ENCODE measurements around the gene SORCS2. TPM values are rescaled to one million over a fixed set of nuclear protein-coding genes. Genes with fewer than 3 reads are reported as not detected.

SORCS2 gene
- total RNA-seq, 1 donor from 2014 or later = 5.2 TPM

DNA sequence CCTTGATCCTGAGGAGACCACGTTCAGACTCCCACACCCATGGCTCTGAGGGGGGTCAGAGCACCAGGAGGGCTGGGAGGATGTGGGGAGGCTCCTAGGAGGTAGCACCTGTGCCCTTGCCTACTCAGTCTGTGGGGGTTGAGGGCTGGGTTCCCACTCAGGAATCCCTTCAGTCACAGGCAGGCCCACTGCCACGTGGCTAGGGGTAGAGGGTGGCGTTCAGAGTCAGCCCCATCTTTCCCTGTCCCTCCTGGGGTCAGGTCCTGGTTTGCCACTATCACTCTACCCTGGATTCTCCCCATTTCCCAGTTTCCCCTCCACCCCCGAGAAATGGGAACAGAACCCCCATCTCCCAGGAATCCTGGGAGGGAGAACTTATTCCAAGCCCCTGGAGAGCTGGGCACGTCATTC is 131.1 kb downstream of the SORCS2 start:
- Histone ChIP-seq H3K9ac (no peak overlapping the region), H3K9me3 (ENCODE audit: low read depth) (no peaks in the 10 kb centered on the region), H3F3A (ENCODE audit: low read depth) (peaks cover 24% of the 10 kb centered on the region), H3K4me3 (no peak overlapping the region), H3K4me2 (no peak overlapping the region), H4K20me1 (ENCODE audit: low read depth) (peaks cover 4% of the 10 kb centered on the region), H3K4me1 (peaks cover 30% of the 10 kb centered on the region), H2AFZ (replicated peaks) (no peak overlapping the region), H3K79me2 (ENCODE audit: low read depth) (no peaks in the 10 kb centered on the region), H3K27me3 (no peaks in the 10 kb centered on the region), H3K36me3 (no peaks in the 10 kb centered on the region), H3K27ac (no peak overlapping the region)
- Mint-ChIP-seq H3K4me3 (no peak overlapping the region), H3K4me1 (peaks cover 43% of the 10 kb centered on the region), H3K9me3 (peaks cover 9% of the 10 kb centered on the region), H3K36me3 (peaks cover 6% of the 10 kb centered on the region), H3K27ac (peak overlapping the region; percentile 57), H3K27me3 (ENCODE audit: insufficient read depth, low read depth) (peaks cover 7% of the 10 kb centered on the region)
- DNase-seq (ENCODE audit: low spot score) = no peak
- TF ChIP-seq EZH2phosphoT487 (IDR thresholded peaks at IDR 0.05) (no peak), EZH2 (IDR thresholded peaks at IDR 0.05) (no peak), CTCF (IDR thresholded peaks at IDR 0.05) (no peak)

DNA sequence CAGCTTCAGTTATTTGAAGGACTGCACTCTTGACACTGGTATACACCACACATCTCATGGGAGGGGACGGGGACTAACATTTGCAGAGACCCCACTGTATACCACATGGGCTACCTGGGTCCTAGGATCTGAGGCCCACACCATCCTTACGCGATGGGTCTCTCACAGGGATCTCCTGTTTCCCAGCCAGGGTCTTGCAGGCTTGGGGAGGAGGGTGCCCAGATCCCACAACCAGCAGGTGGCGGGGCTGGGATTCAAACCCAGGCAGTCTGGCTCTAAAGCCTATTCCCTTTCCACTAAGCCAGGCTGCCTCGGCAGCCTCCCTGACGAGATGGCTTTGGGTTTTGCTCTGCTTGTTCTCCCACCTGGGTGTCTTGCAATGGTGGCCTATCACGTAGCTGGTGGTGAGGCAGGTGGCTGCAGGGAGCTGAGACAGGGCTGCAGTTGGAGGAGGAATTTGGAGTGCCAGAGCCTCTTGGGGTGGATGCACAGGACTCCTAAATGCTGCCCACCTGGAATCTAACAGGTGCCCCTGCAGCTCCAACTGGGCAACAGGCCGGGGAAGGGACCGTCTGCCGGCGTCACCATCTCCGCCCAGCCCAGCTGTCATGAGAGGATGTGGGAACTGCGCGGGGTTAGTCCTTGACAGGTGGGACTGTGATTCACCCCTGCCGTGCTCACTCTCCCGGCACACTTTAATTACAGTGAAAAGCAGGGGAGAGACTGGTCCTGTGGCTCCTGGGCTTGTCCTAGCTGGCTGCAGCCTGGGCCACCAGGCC is 131.7 kb downstream of the SORCS2 start:
- H3K36me3 ChIP-seq = no peaks in the 10 kb centered on the region
- peak overlapping the region; percentile 32 for H3K4me2 ChIP-seq
- no peaks in the 10 kb centered on the region for H3K79me2 ChIP-seq (ENCODE audit: low read depth)
- peak; percentile 63 for DNase-seq (ENCODE audit: low spot score)
- H3K27me3 ChIP-seq = no peaks in the 10 kb centered on the region
- H3K9me3 ChIP-seq (ENCODE audit: low read depth) = no peaks in the 10 kb centered on the region
- H3K27ac Mint-ChIP-seq = peak overlapping the region; percentile 57
- no peak overlapping the region for H3K4me3 Mint-ChIP-seq
- no peak overlapping the region for H2AFZ ChIP-seq (replicated peaks)
- H3K9ac ChIP-seq = no peak overlapping the region
- H3K4me1 ChIP-seq = peaks cover 30% of the 10 kb centered on the region
- no peaks in the 10 kb centered on the region for H3K36me3 Mint-ChIP-seq
- H3K9me3 Mint-ChIP-seq = peaks cover 3% of the 10 kb centered on the region
- peaks cover 4% of the 10 kb centered on the region for H3K27me3 Mint-ChIP-seq (ENCODE audit: insufficient read depth, low read depth)
- TF ChIP-seq EZH2phosphoT487 (IDR thresholded peaks at IDR 0.05) (no peak), EZH2 (IDR thresholded peaks at IDR 0.05) (no peak), CTCF (IDR thresholded peaks at IDR 0.05) (no peak)
- H3K4me1 Mint-ChIP-seq = peaks cover 43% of the 10 kb centered on the region
- peaks cover 4% of the 10 kb centered on the region for H4K20me1 ChIP-seq (ENCODE audit: low read depth)
- peaks cover 24% of the 10 kb centered on the region for H3F3A ChIP-seq (ENCODE audit: low read depth)
- no peak overlapping the region for H3K4me3 ChIP-seq
- peak overlapping the region; percentile 10 for H3K27ac ChIP-seq

DNA sequence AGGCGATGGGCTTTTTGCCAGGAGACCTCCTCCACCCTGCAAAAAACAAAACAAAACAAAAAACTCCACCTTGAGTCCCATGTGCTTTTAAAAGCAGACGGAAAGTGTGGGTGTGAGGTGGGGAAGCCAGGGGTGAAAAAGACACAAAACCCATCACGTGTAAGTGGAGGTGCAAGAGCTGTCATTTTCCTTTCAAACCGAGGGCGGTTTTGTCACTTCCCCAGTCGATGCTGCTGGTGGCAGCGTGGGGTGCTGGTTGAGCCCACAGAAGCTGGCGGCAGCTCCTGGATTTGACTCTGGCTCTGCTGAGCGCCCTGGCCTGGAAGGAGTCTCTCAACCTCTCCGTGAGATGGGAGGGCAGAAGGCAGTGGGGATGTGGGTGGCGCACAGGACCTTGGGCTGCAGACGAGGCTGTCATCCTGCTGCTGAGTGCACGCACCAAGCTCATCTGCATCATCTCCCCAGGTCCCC is 132.3 kb downstream of the SORCS2 start:
- H3K36me3 ChIP-seq = no peaks in the 10 kb centered on the region
- no peak overlapping the region for H2AFZ ChIP-seq (replicated peaks)
- Mint-ChIP-seq H3K27ac (no peak overlapping the region), H3K9me3 (no peaks in the 10 kb centered on the region), H3K4me3 (no peak overlapping the region), H3K27me3 (ENCODE audit: insufficient read depth, low read depth) (peaks cover 4% of the 10 kb centered on the region), H3K4me1 (peaks cover 43% of the 10 kb centered on the region), H3K36me3 (no peaks in the 10 kb centered on the region)
- H4K20me1 ChIP-seq (ENCODE audit: low read depth) = peaks cover 4% of the 10 kb centered on the region
- H3K79me2 ChIP-seq (ENCODE audit: low read depth) = no peaks in the 10 kb centered on the region
- H3K27ac ChIP-seq = peak overlapping the region; percentile 10
- TF ChIP-seq EZH2 (IDR thresholded peaks at IDR 0.05) = no peak
- no peak for TF ChIP-seq EZH2phosphoT487 (IDR thresholded peaks at IDR 0.05)
- no peak for TF ChIP-seq CTCF (IDR thresholded peaks at IDR 0.05)
- H3K9ac ChIP-seq = no peak overlapping the region
- H3K4me3 ChIP-seq = no peak overlapping the region
- H3K9me3 ChIP-seq (ENCODE audit: low read depth) = no peaks in the 10 kb centered on the region
- peaks cover 32% of the 10 kb centered on the region for H3K4me1 ChIP-seq
- H3K27me3 ChIP-seq = no peaks in the 10 kb centered on the region
- peak overlapping the region; percentile 32 for H3K4me2 ChIP-seq
- H3F3A ChIP-seq (ENCODE audit: low read depth) = peaks cover 24% of the 10 kb centered on the region
- DNase-seq (ENCODE audit: low spot score) = peak; percentile 48

Data from neural progenitor cell (in vitro differentiated cells).